Fibroblast of lung (primary cell): ENCODE measurements around the gene USP13.

Experiments
- CTCF ChIP-seq, 2 donors: IDR thresholded peaks in 1 of 2; conservative IDR thresholded peaks in 1 of 2; 1 replicate in 1 of 2; 2 replicates in 1 of 2; pipeline ENCODE4 v1.5.1; 2011 to 2012; ENCODE audit warnings: low read length in 2 of 2, control low read depth in 1 of 2, inconsistent platforms in 1 of 2, low read depth in 1 of 2, mild to moderate bottlenecking in 1 of 2
- EZH2 ChIP-seq: IDR thresholded peaks from 2 replicates; pipeline ENCODE4 v1.5.1; 2012; ENCODE audit warnings: low read length, control low read depth, mild to moderate bottlenecking; ENCODE audit errors: missing control alignments

DNA sequence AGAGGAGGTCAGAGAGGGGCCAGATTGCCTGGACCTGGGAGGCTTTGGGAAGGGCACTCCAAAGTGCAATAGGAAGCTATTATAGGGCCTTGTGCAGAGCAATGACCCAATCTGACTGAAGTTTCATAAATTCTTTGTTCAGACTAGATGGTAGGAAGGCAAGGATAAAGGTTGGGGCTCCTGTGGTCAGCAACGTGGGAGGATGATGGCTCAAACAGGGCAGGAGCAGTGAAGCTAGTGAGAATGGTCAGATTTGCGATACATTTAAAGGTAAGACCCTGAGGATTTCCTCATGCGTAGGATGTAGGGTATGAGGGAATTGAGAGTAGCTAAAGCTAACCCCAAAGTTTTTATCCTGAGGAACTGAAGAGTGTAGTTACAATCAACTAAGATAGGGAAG, 139.0 kb downstream of the USP13 start:
- no peak for TF ChIP-seq CTCF (conservative IDR thresholded peaks at IDR 0.05 in 1 of 2, IDR thresholded peaks at IDR 0.05 in 1 of 2; ENCODE audit: low read depth in 1 of 2, low read length in 2 of 2)
- TF ChIP-seq EZH2 = no peak
